ENCODE measurements around the gene BUD13. TPM values are rescaled to one million over a fixed set of nuclear protein-coding genes. Genes with fewer than 3 reads are reported as not detected.

BUD13 gene
- total RNA-seq, 4 donors from 2014 or later: 10.8 to 17.1 (median 12.5) TPM

DNA sequence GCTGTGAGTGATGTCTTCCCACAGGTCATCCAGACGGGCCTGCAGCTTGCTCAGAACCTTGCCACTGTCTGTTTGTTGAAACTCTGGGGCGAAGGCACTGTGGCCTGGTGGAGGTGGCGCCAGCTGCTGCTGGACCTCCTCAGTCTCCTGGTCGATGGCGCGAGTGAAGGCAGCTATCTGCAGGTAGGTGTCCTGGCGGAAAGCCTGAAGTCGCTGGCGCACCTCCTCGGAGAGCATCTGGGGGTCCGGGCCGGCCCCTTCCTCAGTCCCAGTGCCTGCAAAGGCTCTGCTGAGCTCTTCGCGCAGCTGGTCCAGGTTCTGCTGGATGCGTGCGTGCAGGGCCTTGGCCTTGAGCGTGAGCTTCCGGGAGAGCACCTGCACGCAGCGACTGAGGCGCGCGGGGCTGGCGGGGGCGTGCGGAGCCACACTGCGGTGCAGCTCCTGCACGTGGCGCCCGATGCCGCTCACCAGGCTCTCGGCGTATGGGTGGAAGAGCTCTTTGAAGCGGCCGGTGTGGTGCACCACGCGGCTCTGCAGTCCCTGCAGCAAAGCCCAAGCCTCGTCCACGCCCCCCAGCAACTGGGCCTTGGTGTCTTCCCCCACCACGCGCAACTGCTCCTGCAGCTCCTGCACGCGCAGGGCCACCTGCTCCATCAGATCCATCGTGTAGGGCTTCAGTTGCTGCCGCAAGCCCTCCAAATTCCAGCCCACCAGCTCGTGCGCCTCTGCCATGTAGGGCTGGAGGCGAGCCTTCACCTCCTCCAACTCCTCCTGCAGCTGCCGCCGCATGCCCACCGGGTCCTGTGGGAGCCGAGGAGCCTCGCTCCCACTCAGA is 17.6 kb upstream of the BUD13 start:
- TF ChIP-seq, protein P1, sequence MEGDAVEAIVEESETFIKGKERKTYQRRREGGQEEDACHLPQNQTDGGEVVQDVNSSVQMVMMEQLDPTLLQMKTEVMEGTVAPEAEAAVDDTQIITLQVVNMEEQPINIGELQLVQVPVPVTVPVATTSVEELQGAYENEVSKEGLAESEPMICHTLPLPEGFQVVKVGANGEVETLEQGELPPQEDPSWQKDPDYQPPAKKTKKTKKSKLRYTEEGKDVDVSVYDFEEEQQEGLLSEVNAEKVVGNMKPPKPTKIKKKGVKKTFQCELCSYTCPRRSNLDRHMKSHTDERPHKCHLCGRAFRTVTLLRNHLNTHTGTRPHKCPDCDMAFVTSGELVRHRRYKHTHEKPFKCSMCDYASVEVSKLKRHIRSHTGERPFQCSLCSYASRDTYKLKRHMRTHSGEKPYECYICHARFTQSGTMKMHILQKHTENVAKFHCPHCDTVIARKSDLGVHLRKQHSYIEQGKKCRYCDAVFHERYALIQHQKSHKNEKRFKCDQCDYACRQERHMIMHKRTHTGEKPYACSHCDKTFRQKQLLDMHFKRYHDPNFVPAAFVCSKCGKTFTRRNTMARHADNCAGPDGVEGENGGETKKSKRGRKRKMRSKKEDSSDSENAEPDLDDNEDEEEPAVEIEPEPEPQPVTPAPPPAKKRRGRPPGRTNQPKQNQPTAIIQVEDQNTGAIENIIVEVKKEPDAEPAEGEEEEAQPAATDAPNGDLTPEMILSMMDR (IDR thresholded peaks at IDR 0.05): no peak
- no peak for TF ChIP-seq EP300 (IDR thresholded peaks at IDR 0.05)
- no peak for TF ChIP-seq POLR2A (IDR thresholded peaks at IDR 0.05; ENCODE audit: low read depth)
- no peak for TF ChIP-seq POLR2AphosphoS5 (IDR thresholded peaks at IDR 0.05)
- Histone ChIP-seq H3K27me3 (no peaks in the 10 kb centered on the region), H3K36me3 (peaks cover 7 to 14% (median 12%) of the 10 kb centered on the region in 4 donors), H3K9me3 (no peaks in the 10 kb centered on the region), H3K4me1 (peaks cover 20 to 38% (median 27%) of the 10 kb centered on the region in 4 donors), H3K4me3 (no peak overlapping the region), H3K27ac (replicated peaks in 1 of 4) (no peak overlapping the region)
- intact Hi-C loops (cut with DNase I): loop anchor here (2.0 kb wide), 1 partner anchor 316 kb away; no protein-coding TSS in a partner anchor
- WGBS: 83% methylated on average over 35 of the region's 53 CpGs
- DNase-seq (ENCODE audit: extremely low spot score): no peak

DNA sequence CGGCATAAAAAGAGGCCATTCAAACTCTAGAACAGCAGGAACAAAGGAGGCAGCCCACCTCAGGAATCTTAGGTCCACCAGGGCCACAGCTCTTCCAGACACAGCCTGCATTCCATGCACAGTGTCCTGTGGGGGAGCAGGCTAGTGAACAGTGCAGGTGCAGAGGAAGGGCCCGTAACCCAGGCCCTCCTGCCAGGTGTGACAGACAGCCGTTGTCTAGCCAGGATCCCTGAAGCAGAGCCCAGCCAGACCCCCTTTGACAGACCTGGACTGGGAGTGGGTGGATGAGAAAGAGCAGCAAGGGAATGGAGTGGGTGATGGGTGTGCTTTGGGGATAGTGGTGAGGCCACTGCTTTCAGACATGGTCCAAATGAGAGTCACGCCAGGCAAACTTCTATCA is 16.2 kb upstream of the BUD13 start:
- Histone ChIP-seq H3K27me3 (no peaks in the 10 kb centered on the region), H3K36me3 (peaks cover 21 to 28% (median 25%) of the 10 kb centered on the region in 4 donors), H3K4me3 (no peak overlapping the region), H3K9me3 (no peaks in the 10 kb centered on the region), H3K4me1 (peaks cover 20 to 38% (median 27%) of the 10 kb centered on the region in 4 donors), H3K27ac (replicated peaks in 1 of 4) (peak overlapping the region in 1 of 4 donors; percentile 85)
- WGBS: 97% methylated on average over 4 of the region's 4 CpGs
- DNase-seq (ENCODE audit: extremely low spot score): no peak
- intact Hi-C loops (cut with DNase I): no loop called here
- no peak for TF ChIP-seq EP300 (IDR thresholded peaks at IDR 0.05)

DNA sequence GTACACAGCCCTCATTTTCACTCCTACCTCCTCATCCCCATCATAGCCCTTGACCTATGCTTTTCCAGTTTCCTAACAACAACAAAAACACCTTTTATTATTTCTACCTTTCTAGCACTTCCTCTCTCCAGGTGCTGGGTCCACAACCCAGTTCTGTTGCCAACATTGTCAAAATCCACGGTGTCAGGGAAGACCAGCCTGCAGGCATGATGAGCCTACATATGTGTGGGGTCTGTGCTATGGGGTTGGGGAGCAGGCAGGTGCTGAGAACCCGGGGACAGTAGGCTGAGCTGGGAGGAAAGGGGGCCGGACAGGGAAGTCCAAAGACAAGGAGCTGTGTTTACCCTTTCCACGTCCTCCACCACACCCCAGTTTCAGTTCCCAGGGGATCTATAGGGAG is 15.7 kb upstream of the BUD13 start:
- no peaks in the 10 kb centered on the region for H3K27me3 ChIP-seq
- no peaks in the 10 kb centered on the region for H3K9me3 ChIP-seq
- H3K27ac ChIP-seq (replicated peaks in 1 of 4): peak overlapping the region; percentile 85 to 92 (median 90)
- 55% methylated on average over 3 of the region's 4 CpGs for WGBS
- H3K4me3 ChIP-seq: peak overlapping the region; percentile 90 to 100 (median 98)
- TF ChIP-seq POLR2A (IDR thresholded peaks at IDR 0.05; ENCODE audit: low read depth) (no peak), POLR2AphosphoS5 (IDR thresholded peaks at IDR 0.05) (no peak), EP300 (IDR thresholded peaks at IDR 0.05) (no peak)
- TF ChIP-seq, protein P1 (IDR thresholded peaks at IDR 0.05): no peak
- H3K36me3 ChIP-seq: peaks cover 25 to 32% (median 29%) of the 10 kb centered on the region in 4 donors
- intact Hi-C loops (cut with DNase I): no loop called here
- DNase-seq (ENCODE audit: extremely low spot score): no peak
- peaks cover 20 to 38% (median 27%) of the 10 kb centered on the region in 4 donors for H3K4me1 ChIP-seq

DNA sequence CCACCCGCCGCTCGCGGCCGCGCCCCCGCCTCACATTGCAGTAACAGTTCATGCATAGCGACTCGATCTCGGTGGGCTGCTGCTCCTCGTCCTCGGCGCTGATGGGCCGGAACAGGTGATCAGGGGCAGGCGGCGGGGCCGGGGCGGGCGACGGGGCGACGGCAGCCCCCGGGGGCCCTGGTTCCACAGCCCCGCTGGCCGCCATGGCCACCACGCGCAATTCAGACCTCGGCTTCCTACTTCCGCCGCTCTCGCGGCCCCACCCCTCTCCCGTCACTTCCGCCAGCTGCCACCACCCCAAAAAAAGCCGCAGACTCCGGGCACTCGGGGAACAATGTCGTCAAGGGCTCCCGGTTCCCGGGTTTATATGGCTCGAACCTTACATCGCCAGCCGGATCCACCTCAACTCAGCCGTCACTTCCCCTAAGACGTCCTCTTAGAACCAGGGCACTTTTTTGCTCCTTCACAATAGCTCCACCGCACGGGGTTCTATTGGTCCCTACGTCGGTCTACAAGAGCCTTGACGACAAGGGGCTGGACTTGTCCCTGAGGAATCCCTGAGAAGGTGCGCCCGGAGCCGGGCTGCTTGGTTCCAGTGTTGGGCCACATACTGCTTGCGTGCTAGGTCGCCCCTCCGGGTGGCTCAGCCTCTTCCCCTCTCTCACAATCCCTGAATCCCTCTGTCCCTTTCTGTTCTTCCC is 15.1 kb upstream of the BUD13 start, which contains the start of gene ZPR1:
TSS of gene ZPR1 (minus strand) at position 238 of the 701 bp plus-strand sequence. CDS start at position 205, 33 bp downstream.
- Histone ChIP-seq H3K9me3 (no peaks in the 10 kb centered on the region), H3K27ac (replicated peaks in 1 of 4) (peak within 1 kb of the TSS; percentile 85 to 92 (median 90)), H3K4me1 (peaks cover 20 to 38% (median 27%) of the 10 kb centered on the region in 4 donors), H3K36me3 (peaks cover 31 to 38% (median 35%) of the 10 kb centered on the region in 4 donors), H3K27me3 (no peaks in the 10 kb centered on the region), H3K4me3 (peak within 1 kb of the TSS; percentile 90 to 100 (median 98))
- TF ChIP-seq POLR2AphosphoS5 (IDR thresholded peaks at IDR 0.05) (peak; percentile 82 to 89), EP300 (IDR thresholded peaks at IDR 0.05) (no peak), POLR2A (IDR thresholded peaks at IDR 0.05; ENCODE audit: low read depth) (peak; percentile 45)
- TF ChIP-seq, protein P1 (IDR thresholded peaks at IDR 0.05): no peak
- intact Hi-C loops (cut with DNase I): no loop called here
- 1% methylated on average over 24 of the region's 56 CpGs for WGBS
- DNase-seq (ENCODE audit: extremely low spot score): peak; percentile 95

DNA sequence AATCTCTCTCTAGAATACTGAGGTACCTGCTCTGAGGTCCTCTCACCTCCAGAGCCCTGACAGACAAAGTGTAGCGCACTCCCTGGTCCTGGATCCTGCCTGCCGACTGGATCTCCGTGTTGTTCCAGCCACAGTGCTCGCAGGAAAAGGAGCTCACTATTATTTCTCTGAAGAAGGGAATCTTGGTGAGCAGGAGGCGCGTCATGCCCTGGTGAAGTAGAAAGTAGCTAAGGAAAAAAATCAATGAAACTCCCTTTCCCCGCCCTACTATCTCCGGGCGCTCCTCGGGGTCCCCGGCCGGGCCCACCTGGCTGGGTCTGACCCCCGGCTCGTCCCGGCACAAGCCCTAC is 14.6 kb upstream of the BUD13 start:
- peak overlapping the region; percentile 85 to 92 (median 90) for H3K27ac ChIP-seq (replicated peaks in 1 of 4)
- H3K9me3 ChIP-seq: no peaks in the 10 kb centered on the region
- H3K4me1 ChIP-seq: peaks cover 20 to 38% (median 27%) of the 10 kb centered on the region in 4 donors
- TF ChIP-seq, protein P1 (IDR thresholded peaks at IDR 0.05): no peak
- no peak for TF ChIP-seq POLR2AphosphoS5 (IDR thresholded peaks at IDR 0.05)
- no peaks in the 10 kb centered on the region for H3K27me3 ChIP-seq
- peak overlapping the region; percentile 90 to 100 (median 98) for H3K4me3 ChIP-seq
- intact Hi-C loops (cut with DNase I): no loop called here
- DNase-seq (ENCODE audit: extremely low spot score): no peak
- WGBS: under 1% methylated on average over 15 of the region's 15 CpGs
- H3K36me3 ChIP-seq: peaks cover 36 to 43% (median 40%) of the 10 kb centered on the region in 4 donors

Measured in esophagus muscularis mucosa (tissue), 4 donors.